KMS-11 (cell line): ENCODE measurements around the gene CDH15.

ENCODE experiments used
- H2AFZ ChIP-seq: fragments of 200-600 bp; sonication (generic); 2 replicates; pipeline ENCODE4 v1.6.1; 2016; ENCODE audit warnings: antibody characterized with exemption, mixed run types, low read depth
- H3K27ac ChIP-seq: fragments of 200-600 bp; sonication (generic); 2 replicates; pipeline ENCODE4 v1.6.1; 2016; ENCODE audit warnings: mild to moderate bottlenecking, mixed run types
- H3K27me3 ChIP-seq: fragments of 200-600 bp; sonication (generic); 2 replicates; pipeline ENCODE4 v1.6.1; 2017; ENCODE audit warnings: mild to moderate bottlenecking, low read depth, mixed run types, moderate library complexity; ENCODE audit not compliant: insufficient read depth
- H3K36me3 ChIP-seq: fragments of 200-600 bp; sonication (generic); 2 replicates; pipeline ENCODE4 v1.6.1; 2017; ENCODE audit warnings: mild to moderate bottlenecking, mixed run types; ENCODE audit not compliant: insufficient read depth
- H3K4me1 ChIP-seq: fragments of 200-600 bp; sonication (generic); 2 replicates; pipeline ENCODE4 v1.6.1; 2016; ENCODE audit warnings: mild to moderate bottlenecking, low read depth, mixed run types; ENCODE audit not compliant: poor library complexity, severe bottlenecking
- H3K4me2 ChIP-seq: fragments of 200-600 bp; sonication (generic); 2 replicates; pipeline ENCODE4 v1.7.0; 2016; ENCODE audit warnings: mild to moderate bottlenecking, mixed run types
- H3K4me3 ChIP-seq: fragments of 200-600 bp; sonication (generic); IDR thresholded peaks from 2 replicates; pipeline ENCODE4 v1.6.1; 2017; ENCODE audit warnings: low read depth, low read length, mixed read lengths; ENCODE audit not compliant: insufficient read depth
- H3K79me2 ChIP-seq: fragments of 200-600 bp; sonication (generic); 2 replicates; pipeline ENCODE4 v1.6.1; 2016; ENCODE audit warnings: low read depth, mixed run types; ENCODE audit not compliant: insufficient read depth
- H3K9ac ChIP-seq: fragments of 200-600 bp; sonication (generic); 2 replicates; pipeline ENCODE4 v1.6.1; 2016; ENCODE audit warnings: mild to moderate bottlenecking, mixed run types
- H4K20me1 ChIP-seq: fragments of 200-600 bp; sonication (generic); 2 replicates; pipeline ENCODE4 v1.6.1; 2016; ENCODE audit warnings: mild to moderate bottlenecking, mixed run types; ENCODE audit not compliant: insufficient read depth
- TF ChIP-seq, protein P1 (sequence below): fragments of 200-600 bp; sonication (generic); conservative IDR thresholded peaks from 2 replicates; pipeline ENCODE4 v1.6.1; 2017; ENCODE audit warnings: low read depth, mild to moderate bottlenecking, antibody characterized with exemption, low read length, moderate library complexity, mixed read lengths

CDH15 gene

GRCh38 chr16:89144681-89145080 is 26.9 kb upstream of the CDH15 start:
- no peak overlapping the region for H3K4me3 ChIP-seq
- H3K9ac ChIP-seq: no peak overlapping the region
- no peaks in the 10 kb centered on the region for H3K79me2 ChIP-seq
- no peaks in the 10 kb centered on the region for H4K20me1 ChIP-seq
- no peaks in the 10 kb centered on the region for H3K4me1 ChIP-seq
- no peaks in the 10 kb centered on the region for H3K27me3 ChIP-seq
- no peak overlapping the region for H3K4me2 ChIP-seq
- H3K27ac ChIP-seq: no peak overlapping the region
- H2AFZ ChIP-seq: no peak overlapping the region
- no peaks in the 10 kb centered on the region for H3K36me3 ChIP-seq
- TF ChIP-seq, protein P1, sequence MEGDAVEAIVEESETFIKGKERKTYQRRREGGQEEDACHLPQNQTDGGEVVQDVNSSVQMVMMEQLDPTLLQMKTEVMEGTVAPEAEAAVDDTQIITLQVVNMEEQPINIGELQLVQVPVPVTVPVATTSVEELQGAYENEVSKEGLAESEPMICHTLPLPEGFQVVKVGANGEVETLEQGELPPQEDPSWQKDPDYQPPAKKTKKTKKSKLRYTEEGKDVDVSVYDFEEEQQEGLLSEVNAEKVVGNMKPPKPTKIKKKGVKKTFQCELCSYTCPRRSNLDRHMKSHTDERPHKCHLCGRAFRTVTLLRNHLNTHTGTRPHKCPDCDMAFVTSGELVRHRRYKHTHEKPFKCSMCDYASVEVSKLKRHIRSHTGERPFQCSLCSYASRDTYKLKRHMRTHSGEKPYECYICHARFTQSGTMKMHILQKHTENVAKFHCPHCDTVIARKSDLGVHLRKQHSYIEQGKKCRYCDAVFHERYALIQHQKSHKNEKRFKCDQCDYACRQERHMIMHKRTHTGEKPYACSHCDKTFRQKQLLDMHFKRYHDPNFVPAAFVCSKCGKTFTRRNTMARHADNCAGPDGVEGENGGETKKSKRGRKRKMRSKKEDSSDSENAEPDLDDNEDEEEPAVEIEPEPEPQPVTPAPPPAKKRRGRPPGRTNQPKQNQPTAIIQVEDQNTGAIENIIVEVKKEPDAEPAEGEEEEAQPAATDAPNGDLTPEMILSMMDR: no peak

DNA sequence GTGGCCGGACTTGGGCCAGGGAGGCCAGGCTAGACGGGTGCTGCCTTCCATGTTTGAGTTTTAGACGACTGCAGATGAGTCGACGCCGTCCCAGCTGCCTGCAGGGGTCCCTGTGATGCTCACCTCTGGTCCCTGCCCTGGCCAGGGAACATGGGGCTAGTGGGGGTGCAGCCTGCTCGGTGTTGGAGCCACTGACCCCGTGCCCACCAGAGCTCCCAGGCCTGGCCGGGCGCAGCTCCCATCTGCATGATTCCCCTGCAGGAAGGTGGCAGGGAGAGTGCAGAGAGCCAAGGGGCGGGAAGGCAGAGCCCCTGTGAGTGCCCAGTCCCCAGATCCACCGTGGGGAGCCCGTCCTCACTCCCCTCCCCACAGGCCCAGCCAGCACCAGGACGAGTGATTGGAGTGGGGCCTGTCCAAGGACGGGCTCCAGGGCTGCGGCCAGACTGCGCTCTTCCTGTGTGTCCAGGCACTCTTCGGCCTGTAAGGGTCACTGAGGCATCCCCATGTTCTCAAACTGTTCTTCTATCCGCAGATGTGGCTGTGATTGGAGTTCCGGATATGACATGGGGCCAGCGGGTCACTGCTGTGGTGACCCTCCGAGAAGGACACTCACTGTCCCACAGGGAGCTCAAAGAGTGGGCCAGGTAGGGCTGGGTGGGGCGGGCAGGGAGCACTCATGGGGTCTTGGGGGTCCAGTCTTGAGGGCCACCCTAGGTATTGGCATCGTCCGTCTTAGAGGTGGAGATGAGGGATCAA is 26.0 kb upstream of the CDH15 start:
- Histone ChIP-seq H3K4me2 (no peak overlapping the region), H3K4me3 (no peak overlapping the region), H3K4me1 (no peaks in the 10 kb centered on the region), H2AFZ (no peak overlapping the region), H3K27me3 (no peaks in the 10 kb centered on the region), H3K27ac (no peak overlapping the region), H3K36me3 (no peaks in the 10 kb centered on the region), H4K20me1 (no peaks in the 10 kb centered on the region), H3K9ac (no peak overlapping the region), H3K79me2 (no peaks in the 10 kb centered on the region)
- TF ChIP-seq, protein P1: no peak

DNA sequence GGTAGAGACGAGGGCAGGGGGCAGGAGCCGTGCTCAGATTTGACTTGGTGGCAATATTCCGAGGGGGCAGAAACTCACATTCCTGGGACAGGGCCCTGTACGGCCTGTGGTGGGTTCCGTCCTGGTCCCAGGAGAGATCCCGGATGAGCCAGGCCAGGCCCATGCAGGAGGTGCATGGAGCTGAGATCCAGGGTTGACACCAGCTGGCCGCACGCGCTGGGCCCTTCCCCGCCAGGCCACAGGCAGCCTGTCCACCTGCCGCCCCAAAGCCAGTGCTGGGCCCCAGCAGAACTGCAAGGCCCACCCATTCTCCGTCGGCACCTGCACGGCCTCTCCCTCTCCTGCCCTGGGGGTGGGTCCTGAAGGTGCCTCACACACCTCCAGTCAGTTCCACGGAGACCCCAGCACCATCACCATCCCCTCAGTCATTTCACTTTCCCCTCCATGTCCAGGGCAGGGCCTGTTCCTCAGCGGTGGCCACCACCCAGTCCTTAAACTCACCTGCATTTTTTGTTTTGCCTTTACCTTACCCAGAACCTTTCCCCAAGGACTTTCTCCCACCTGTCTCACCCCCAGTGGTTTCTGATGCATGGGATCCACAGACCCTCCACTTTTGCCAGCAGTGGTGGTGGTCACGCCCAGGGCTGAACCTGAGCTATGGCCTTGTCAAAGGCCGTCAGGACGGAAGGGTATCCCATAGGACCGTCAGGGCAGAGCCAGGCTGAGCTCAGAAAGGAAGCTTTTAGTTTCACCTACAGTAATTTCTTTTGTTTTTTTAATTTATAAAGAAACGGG is 25.1 kb upstream of the CDH15 start:
- no peaks in the 10 kb centered on the region for H3K36me3 ChIP-seq
- H3K4me3 ChIP-seq: no peak overlapping the region
- H3K27me3 ChIP-seq: no peaks in the 10 kb centered on the region
- H3K4me2 ChIP-seq: no peak overlapping the region
- H4K20me1 ChIP-seq: no peaks in the 10 kb centered on the region
- H2AFZ ChIP-seq: no peak overlapping the region
- H3K4me1 ChIP-seq: no peaks in the 10 kb centered on the region
- TF ChIP-seq, protein P1: no peak
- no peaks in the 10 kb centered on the region for H3K79me2 ChIP-seq
- no peak overlapping the region for H3K9ac ChIP-seq
- H3K27ac ChIP-seq: no peak overlapping the region

DNA sequence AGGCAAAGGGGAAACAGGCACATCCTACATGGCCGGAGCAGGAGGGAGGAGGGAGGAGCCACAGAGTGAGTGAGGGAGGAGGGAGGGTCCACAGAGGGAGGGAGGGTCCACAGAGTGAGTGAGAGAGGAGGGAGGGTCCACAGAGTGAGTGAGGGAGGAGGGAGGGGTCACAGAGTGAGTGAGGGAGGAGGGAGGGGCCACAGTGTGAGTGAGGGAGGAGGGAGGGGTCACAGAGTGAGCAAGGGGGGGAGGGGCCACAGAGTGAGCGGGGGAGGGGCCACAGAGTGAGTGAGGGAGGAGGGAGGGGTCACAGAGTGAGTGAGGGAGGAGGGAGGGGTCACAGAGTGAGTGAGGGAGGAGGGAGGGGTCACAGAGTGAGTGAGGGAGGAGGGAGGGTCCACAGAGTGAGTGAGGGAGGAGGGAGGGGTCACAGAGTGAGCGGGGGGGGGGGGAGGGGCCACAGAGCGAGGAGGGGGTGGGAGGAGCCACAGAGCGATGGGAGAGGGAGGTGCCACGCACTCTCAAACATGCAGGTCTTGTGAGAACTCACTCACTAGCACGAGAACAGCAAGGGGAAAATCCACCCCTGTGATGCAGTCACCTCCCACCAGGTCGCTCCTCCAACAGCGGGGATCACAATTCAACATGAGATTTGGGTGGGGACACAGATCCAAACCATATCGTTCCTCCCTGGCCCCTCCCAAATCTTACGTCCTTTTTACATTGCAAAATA is 24.3 kb upstream of the CDH15 start:
- TF ChIP-seq, protein P1: no peak
- no peaks in the 10 kb centered on the region for H4K20me1 ChIP-seq
- no peak overlapping the region for H3K9ac ChIP-seq
- no peak overlapping the region for H2AFZ ChIP-seq
- H3K79me2 ChIP-seq: no peaks in the 10 kb centered on the region
- H3K36me3 ChIP-seq: no peaks in the 10 kb centered on the region
- H3K27me3 ChIP-seq: no peaks in the 10 kb centered on the region
- H3K27ac ChIP-seq: no peak overlapping the region
- H3K4me3 ChIP-seq: no peak overlapping the region
- H3K4me2 ChIP-seq: no peak overlapping the region
- no peaks in the 10 kb centered on the region for H3K4me1 ChIP-seq
